GM18951 (cell line): ENCODE measurements around the gene FKBP2.

Experiments
- POLR2A ChIP-seq: IDR thresholded peaks from 4 replicates; pipeline ENCODE4 v1.6.1; 2011; ENCODE audit warnings: mild to moderate bottlenecking; ENCODE audit not compliant: insufficient read length, insufficient read depth; ENCODE audit errors: extremely low read depth
- in situ Hi-C: fragments of 300-500 bp; cut with MboI; formaldehyde crosslinking; loops from one replicate; pipeline ENCODE4 v1.12.0; 2022; ENCODE audit warnings: low sequenced_read_pairs, mixed read lengths, inconsistent platforms; ENCODE audit not compliant: unreplicated experiment

FKBP2 gene

DNA sequence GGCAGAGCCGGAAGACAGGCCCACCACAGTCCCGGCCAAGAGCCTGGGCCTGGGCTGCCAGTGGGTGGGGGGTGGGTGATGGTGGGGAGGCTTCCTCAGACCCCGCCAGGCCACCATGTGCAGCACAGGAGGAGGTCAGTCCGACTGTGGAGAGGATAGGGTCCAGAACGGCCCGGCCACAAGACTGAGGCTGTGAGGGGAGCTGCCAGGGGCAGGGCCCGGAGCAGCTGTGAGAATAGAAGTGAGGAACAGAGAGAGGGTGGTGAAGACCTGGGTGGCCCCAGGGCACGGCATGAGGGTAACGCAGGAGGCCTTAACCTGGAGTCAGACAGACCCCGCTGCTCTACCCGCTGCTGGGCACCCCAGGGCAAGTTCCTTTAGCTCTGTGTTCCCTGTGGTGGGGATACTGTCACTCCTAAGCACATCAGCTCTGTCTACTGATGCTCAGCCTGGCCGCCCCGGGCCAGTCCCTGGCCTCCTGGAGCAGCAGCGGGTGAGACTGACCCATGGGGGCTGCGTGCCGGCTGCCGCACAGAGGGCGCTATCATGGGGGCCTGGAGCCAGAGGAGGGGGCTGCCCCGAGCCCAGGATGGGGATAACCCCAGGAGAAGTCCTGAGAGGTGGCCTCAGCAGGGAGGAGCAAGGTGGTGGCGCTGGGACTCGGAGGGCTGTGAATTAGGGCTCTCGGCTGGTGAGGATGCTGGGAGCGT lies 32.7 kb upstream of the FKBP2 start:
- in situ Hi-C loops, result no loop called here
- TF ChIP-seq POLR2A, result no peak

DNA sequence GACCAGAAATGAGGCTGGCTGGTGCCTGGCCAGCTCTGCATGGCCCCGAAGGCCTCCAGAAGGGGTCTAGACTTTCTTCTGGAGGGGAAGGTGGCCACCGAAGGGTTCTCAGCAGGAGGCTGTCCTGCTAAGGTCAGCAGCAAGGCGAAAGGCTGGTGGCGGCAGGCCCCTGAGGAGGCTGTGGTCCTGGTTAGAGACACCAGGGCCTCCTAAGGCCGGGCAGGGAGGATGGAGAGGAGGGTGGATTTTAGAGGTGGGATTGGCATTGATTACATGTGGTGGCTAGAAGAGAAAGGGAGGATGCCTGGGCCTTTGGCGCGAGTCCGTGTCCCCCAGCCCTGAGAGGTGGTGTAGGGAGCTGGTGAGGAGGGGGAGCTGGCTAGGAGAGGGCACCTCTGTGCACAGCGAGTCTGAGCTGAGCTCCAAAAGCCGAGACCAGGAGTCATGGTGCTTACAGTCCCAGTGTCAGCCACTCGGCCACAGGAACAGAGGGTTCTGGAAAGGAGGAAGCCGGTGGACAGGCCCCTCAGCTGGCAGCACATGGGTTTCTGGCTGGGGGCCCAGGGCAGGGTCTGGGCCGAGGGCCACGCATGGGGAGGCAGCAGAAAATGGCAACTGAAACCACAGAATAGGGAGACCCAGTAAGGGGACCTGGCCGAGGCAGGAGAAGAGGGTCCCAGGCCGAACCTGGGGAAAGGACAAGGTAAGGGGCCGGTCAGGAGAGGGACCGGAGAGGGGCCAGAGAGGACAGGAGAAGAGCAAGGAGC lies 31.9 kb upstream of the FKBP2 start:
- in situ Hi-C loops, result no loop called here
- TF ChIP-seq POLR2A, result no peak

- in situ Hi-C loops, result no loop called here
- TF ChIP-seq POLR2A, result no peak
Measured at GRCh38 chr11:64209563-64209843, 31.4 kb upstream of the FKBP2 start.

GRCh38 chr11:64210301-64211020 lies 30.4 kb upstream of the FKBP2 start:
- TF ChIP-seq POLR2A, result no peak
- in situ Hi-C loops, result no loop called here

- TF ChIP-seq POLR2A, result no peak
- in situ Hi-C loops, result no loop called here
Measured at GRCh38 chr11:64211181-64211872, 29.6 kb upstream of the FKBP2 start.

- in situ Hi-C loops, result no loop called here
- no peak for TF ChIP-seq POLR2A
Measured at GRCh38 chr11:64216879-64217278, 24.0 kb upstream of the FKBP2 start.

DNA sequence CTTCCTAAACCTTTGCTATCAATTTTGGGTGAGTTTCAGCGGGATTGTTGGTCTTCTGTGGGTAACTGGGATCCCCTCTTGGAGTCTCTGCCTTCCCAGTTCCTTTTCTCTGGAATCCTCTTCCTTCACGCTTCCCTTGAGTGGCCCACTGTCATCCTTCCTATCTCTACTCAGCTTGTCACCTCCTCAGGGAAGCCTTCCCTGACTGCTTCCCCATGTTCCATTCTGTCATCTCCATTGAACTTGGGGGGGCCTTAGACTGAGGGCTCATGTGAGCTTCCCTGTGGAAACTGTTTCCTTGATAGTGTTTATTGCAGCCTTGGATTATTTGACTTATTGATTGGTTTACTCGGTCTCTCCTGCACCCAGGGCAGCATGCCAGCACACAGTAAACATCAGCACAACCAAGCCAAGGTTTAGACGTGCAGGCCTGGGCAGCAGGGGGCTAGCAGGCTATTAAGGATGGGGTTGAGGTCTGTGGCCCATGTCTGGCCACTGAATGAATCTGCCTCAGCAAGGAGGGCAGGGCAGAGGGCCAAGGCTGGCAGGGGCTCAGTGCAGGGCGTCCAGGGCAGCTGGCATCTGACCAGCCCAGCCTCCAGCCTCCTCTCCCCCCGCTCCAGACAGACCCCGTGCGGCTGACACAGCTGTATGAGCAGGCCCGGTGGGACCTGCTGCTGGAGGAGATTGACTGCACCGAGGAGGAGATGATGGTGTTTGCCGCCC lies 22.1 kb upstream of the FKBP2 start:
- no peak for TF ChIP-seq POLR2A
- in situ Hi-C loops, result no loop called here

- no peak for TF ChIP-seq POLR2A
- in situ Hi-C loops, result no loop called here
Measured at GRCh38 chr11:64219354-64219684, 21.6 kb upstream of the FKBP2 start.

DNA sequence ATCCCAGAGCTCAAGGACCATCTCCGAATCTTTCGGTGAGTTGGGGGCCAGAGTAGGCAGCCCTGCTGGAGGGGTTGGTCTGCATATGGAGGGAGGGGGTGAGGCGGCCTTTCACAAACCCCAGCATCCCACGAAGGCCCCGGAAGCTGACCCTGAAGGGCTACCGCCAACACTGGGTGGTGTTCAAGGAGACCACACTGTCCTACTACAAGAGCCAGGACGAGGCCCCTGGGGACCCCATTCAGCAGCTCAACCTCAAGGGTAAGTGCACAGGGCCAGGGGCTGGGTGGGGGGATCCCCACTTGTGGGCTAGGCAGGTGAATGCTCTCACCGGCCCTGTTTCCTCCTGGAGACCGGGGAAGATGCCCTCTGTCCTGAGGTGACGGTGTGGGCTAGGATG lies 21.1 kb upstream of the FKBP2 start:
- TF ChIP-seq POLR2A, result no peak

GRCh38 chr11:64220271-64220670 lies 20.6 kb upstream of the FKBP2 start:
- in situ Hi-C loops, result no loop called here
- no peak for TF ChIP-seq POLR2A

More for the DNA sequence above, 21.1 kb upstream of the FKBP2 start:
- in situ Hi-C loops, result no loop called here

- in situ Hi-C loops, result no loop called here
- peak; percentile 12 for TF ChIP-seq POLR2A
Measured at GRCh38 chr11:64220798-64221197, 20.1 kb upstream of the FKBP2 start.

GRCh38 chr11:64222651-64223000 lies 18.3 kb upstream of the FKBP2 start:
- in situ Hi-C loops, result no loop called here
- TF ChIP-seq POLR2A, result no peak
